ENCODE measurements around the gene DNAI7. TPM values are rescaled to one million over a fixed set of nuclear protein-coding genes. Genes with fewer than 3 reads are reported as not detected.

Gene DNAI7
- total and polyA plus RNA-seq, 8 donors = 0.63 to 2.0 (median 0.91) TPM

DNA sequence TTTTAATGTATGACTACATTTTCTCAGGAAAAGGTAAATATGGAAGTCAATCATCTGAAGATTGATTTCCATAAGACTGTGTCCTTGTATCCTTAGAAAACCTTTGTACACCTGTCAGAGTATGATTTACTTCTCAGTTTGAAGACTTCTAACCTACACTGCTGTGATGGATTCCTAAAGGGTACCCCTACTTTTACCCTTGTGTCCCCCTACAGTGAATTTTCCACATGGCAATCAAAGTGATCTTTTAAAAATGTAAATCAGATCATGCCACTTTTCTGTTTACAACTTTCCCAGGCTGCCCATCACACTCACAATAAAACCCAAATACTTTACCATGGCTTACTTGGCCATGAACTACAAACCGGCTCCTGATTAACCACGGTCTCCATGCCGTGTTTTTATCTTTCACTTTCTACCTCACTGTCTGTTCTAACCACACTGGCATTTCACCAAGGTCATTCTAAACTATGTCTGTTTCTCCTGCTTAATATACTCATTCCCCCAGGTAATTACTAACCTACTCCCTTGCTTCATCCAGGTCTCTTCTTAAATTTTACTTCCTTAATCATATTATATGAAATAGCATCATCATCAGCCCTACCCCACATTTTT lies 8.1 kb downstream of the DNAI7 start:
- 8 to 11% methylated on average over 3 of the region's 3 CpGs for WGBS, 2 donors
- Histone ChIP-seq H3K4me1 (no peaks in the 10 kb centered on the region), H3K4me3 (no peak overlapping the region), H3K36me3 (no peaks in the 10 kb centered on the region), H3K27me3 (no peaks in the 10 kb centered on the region), H3K27ac (no peak overlapping the region), H3K9me3 (no peaks in the 10 kb centered on the region)
- ATAC-seq = peak in 3 of 4 donors; percentile 56 to 67 (median 60)
- FAIRE-seq = no peak
- DNase-seq = no peak
- TF ChIP-seq, protein P1, sequence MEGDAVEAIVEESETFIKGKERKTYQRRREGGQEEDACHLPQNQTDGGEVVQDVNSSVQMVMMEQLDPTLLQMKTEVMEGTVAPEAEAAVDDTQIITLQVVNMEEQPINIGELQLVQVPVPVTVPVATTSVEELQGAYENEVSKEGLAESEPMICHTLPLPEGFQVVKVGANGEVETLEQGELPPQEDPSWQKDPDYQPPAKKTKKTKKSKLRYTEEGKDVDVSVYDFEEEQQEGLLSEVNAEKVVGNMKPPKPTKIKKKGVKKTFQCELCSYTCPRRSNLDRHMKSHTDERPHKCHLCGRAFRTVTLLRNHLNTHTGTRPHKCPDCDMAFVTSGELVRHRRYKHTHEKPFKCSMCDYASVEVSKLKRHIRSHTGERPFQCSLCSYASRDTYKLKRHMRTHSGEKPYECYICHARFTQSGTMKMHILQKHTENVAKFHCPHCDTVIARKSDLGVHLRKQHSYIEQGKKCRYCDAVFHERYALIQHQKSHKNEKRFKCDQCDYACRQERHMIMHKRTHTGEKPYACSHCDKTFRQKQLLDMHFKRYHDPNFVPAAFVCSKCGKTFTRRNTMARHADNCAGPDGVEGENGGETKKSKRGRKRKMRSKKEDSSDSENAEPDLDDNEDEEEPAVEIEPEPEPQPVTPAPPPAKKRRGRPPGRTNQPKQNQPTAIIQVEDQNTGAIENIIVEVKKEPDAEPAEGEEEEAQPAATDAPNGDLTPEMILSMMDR (IDR thresholded peaks at IDR 0.05) = no peak
- intact Hi-C loops (cut with DNase I) = no loop called here

DNA sequence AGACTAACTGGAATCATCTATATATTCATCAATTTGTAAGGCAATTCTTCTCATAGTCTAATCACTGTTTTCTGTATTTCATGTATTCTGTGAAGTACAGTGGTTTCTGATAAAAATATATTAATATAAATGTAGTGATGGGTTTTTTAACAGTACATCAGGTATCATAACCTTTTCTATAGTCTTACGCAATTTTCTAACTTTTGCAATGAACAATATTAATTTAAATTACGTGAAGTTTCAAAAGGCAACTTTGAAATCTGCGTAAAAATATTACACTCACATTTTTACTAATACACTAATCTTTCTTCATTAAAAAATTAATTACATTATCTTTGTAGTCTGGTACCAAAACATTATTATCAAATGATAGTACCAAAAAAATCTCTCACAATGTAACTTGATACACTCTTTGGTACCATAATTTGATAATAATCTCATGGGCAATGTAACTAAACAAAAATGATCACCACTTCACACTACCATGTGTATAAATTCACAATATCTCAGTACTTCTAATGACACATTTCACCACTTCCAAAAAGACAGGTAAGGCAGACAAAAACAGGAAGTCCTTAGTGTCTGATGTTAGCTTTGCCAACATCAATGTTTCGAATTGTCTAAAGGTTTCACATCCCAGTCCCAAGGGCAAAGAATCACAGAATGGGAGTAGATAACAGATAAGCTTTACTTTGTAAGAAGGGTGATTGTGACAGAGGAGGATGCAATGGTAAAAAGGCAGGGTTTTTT lies 8.7 kb downstream of the DNAI7 start:
- FAIRE-seq (no peak), DNase-seq (no peak), ATAC-seq (no peak)
- Histone ChIP-seq H3K27me3 (no peaks in the 10 kb centered on the region), H3K4me3 (no peak overlapping the region), H3K9me3 (no peaks in the 10 kb centered on the region), H3K4me1 (no peaks in the 10 kb centered on the region), H3K36me3 (no peaks in the 10 kb centered on the region), H3K27ac (no peak overlapping the region)
- intact Hi-C loops (cut with DNase I) = no loop called here
- TF ChIP-seq, protein P1 (IDR thresholded peaks at IDR 0.05) = no peak
- whole genome bisulfite sequencing, 2 donors = 64 to 89% methylated on average over 4 of the region's 4 CpGs

GRCh38 chr12:25184132-25184531 lies 10.8 kb downstream of the DNAI7 start:
- no peaks in the 10 kb centered on the region for H3K27me3 ChIP-seq
- H3K4me3 ChIP-seq = no peak overlapping the region
- intact Hi-C loops (cut with DNase I) = no loop called here
- no peaks in the 10 kb centered on the region for H3K9me3 ChIP-seq
- FAIRE-seq (no peak), DNase-seq (no peak), ATAC-seq (no peak)
- WGBS, 2 donors = 40 to 90% methylated on average over 2 of the region's 2 CpGs
- H3K36me3 ChIP-seq = no peaks in the 10 kb centered on the region
- no peaks in the 10 kb centered on the region for H3K4me1 ChIP-seq
- no peak overlapping the region for H3K27ac ChIP-seq
- TF ChIP-seq, protein P1 (IDR thresholded peaks at IDR 0.05) = no peak

GRCh38 chr12:25182765-25183164 lies 12.2 kb downstream of the DNAI7 start:
- no peaks in the 10 kb centered on the region for H3K27me3 ChIP-seq
- DNase-seq (no peak), FAIRE-seq (no peak), ATAC-seq (no peak)
- H3K4me1 ChIP-seq = no peaks in the 10 kb centered on the region
- H3K9me3 ChIP-seq = no peaks in the 10 kb centered on the region
- H3K4me3 ChIP-seq = no peak overlapping the region
- TF ChIP-seq, protein P1 (IDR thresholded peaks at IDR 0.05) = no peak
- intact Hi-C loops (cut with DNase I) = no loop called here
- no peak overlapping the region for H3K27ac ChIP-seq
- 77 to 81% methylated on average over 3 of the region's 3 CpGs for WGBS, 2 donors
- no peaks in the 10 kb centered on the region for H3K36me3 ChIP-seq

GRCh38 chr12:25162866-25163265 lies 32.1 kb downstream of the DNAI7 start:
- no peaks in the 10 kb centered on the region for H3K4me1 ChIP-seq
- ATAC-seq (no peak), FAIRE-seq (no peak), DNase-seq (no peak)
- no peaks in the 10 kb centered on the region for H3K36me3 ChIP-seq
- 91 to 92% methylated on average over 6 of the region's 6 CpGs for WGBS, 2 donors
- H3K9me3 ChIP-seq = no peaks in the 10 kb centered on the region
- intact Hi-C loops (cut with DNase I) = no loop called here
- H3K27ac ChIP-seq = no peak overlapping the region
- no peak overlapping the region for H3K4me3 ChIP-seq
- TF ChIP-seq, protein P1 (IDR thresholded peaks at IDR 0.05) = no peak
- H3K27me3 ChIP-seq = no peaks in the 10 kb centered on the region
